Glutamatergic neuron (in vitro differentiated cells): ENCODE results near the gene N4BP2. TPM values are rescaled to one million over a fixed set of nuclear protein-coding genes. Genes with fewer than 3 reads are reported as not detected.
"Not testable (repeated sequence)": the region's sequence is repeated elsewhere in the genome, so short reads cannot be mapped to it uniquely, and the experiment has no call there.

Experiments
- DNase-seq: peaks from one replicate; pipeline ENCODE4 v3.0.0; 2022
- H3K27ac Mint-ChIP-seq: one replicate; pipeline ENCODE4 v1.8.0; 2020; ENCODE audit warnings: mild to moderate bottlenecking, mixed read lengths, inconsistent platforms; ENCODE audit not compliant: unreplicated experiment
- H3K27me3 Mint-ChIP-seq: one replicate; pipeline ENCODE4 v1.8.0; 2020; ENCODE audit warnings: mild to moderate bottlenecking, moderate library complexity, mixed read lengths, inconsistent platforms; ENCODE audit not compliant: unreplicated experiment
- H3K36me3 Mint-ChIP-seq: one replicate; pipeline ENCODE4 v1.8.0; 2020; ENCODE audit warnings: mild to moderate bottlenecking, mixed read lengths, inconsistent platforms; ENCODE audit not compliant: unreplicated experiment
- H3K4me1 Mint-ChIP-seq: one replicate; pipeline ENCODE4 v1.8.0; 2020; ENCODE audit warnings: mild to moderate bottlenecking, low read depth, mixed read lengths, inconsistent platforms; ENCODE audit not compliant: unreplicated experiment
- H3K4me3 Mint-ChIP-seq: one replicate; pipeline ENCODE4 v1.8.0; 2020; ENCODE audit warnings: mild to moderate bottlenecking, mixed read lengths, inconsistent platforms; ENCODE audit not compliant: unreplicated experiment
- H3K9me3 Mint-ChIP-seq: one replicate; pipeline ENCODE4 v1.8.0; 2020; ENCODE audit warnings: mild to moderate bottlenecking, moderate library complexity, mixed read lengths, inconsistent platforms; ENCODE audit not compliant: unreplicated experiment
- total RNA-seq: library from RNA; stranded (reverse); fragmentation: NEBNext Ultra II Directional; extraction: Animal tissue kit (Norgen Biotek cat#: 25700); gene quantifications from one replicate; pipeline ENCODE4 v1.2.1, GENCODE V29; 2021; ENCODE audit not compliant: unreplicated experiment
- TF ChIP-seq, protein P1 (sequence below): fragments of 200-600 bp; sonication (generic); IDR thresholded peaks from one replicate; pipeline ENCODE4 v1.5.0; 2021; ENCODE audit not compliant: partially characterized antibody, unreplicated experiment

N4BP2 gene
- total RNA-seq, 1 donor from 2014 or later = 9.7 TPM

DNA sequence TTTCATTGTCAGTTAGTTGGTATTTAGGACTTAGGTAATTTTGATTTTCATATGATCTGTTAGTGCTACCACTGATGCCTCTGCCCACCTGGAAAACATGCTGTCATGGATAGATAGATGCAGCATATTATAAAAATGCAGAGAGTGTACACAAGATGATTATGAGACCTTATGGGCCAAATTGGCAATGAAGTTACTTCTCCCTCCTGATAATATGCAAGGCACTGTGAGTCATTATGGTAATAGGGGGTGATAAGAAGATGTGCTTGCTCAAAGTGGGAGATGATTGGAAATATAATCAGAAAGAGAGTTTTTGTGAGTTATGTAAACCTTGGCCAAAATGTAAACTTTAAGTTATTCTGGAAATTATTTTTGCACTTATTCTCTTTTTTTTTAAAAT, 83.5 kb downstream of the N4BP2 start:
- TF ChIP-seq, protein P1, sequence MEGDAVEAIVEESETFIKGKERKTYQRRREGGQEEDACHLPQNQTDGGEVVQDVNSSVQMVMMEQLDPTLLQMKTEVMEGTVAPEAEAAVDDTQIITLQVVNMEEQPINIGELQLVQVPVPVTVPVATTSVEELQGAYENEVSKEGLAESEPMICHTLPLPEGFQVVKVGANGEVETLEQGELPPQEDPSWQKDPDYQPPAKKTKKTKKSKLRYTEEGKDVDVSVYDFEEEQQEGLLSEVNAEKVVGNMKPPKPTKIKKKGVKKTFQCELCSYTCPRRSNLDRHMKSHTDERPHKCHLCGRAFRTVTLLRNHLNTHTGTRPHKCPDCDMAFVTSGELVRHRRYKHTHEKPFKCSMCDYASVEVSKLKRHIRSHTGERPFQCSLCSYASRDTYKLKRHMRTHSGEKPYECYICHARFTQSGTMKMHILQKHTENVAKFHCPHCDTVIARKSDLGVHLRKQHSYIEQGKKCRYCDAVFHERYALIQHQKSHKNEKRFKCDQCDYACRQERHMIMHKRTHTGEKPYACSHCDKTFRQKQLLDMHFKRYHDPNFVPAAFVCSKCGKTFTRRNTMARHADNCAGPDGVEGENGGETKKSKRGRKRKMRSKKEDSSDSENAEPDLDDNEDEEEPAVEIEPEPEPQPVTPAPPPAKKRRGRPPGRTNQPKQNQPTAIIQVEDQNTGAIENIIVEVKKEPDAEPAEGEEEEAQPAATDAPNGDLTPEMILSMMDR = no peak
- DNase-seq = no peak
- Mint-ChIP-seq H3K4me3 (peak overlapping the region; percentile 21), H3K27ac (peak overlapping the region; percentile 91), H3K9me3 (peaks cover 9% of the 10 kb centered on the region), H3K27me3 (no peaks in the 10 kb centered on the region), H3K36me3 (peaks cover 26% of the 10 kb centered on the region), H3K4me1 (peaks cover 3% of the 10 kb centered on the region)

GRCh38 chr4:40140597-40140996, 83.9 kb downstream of the N4BP2 start:
- H3K27me3 Mint-ChIP-seq, H3K9me3 Mint-ChIP-seq, H3K4me1 Mint-ChIP-seq, H3K27ac Mint-ChIP-seq, DNase-seq, H3K4me3 Mint-ChIP-seq: not testable (repeated sequence)
- H3K36me3 Mint-ChIP-seq = peaks cover 24% of the 10 kb centered on the region

GRCh38 chr4:40143926-40144508, 87.4 kb downstream of the N4BP2 start:
- H3K27me3 Mint-ChIP-seq = peaks cover 2% of the 10 kb centered on the region
- peaks cover 3% of the 10 kb centered on the region for H3K4me1 Mint-ChIP-seq
- peaks cover 16% of the 10 kb centered on the region for H3K9me3 Mint-ChIP-seq
- TF ChIP-seq, protein P1 = no peak
- H3K36me3 Mint-ChIP-seq = peaks cover 21% of the 10 kb centered on the region
- no peak overlapping the region for H3K27ac Mint-ChIP-seq
- no peak for DNase-seq
- no peak overlapping the region for H3K4me3 Mint-ChIP-seq

- Mint-ChIP-seq H3K36me3 (peaks cover 24% of the 10 kb centered on the region), H3K9me3 (peaks cover 19% of the 10 kb centered on the region), H3K27me3 (peaks cover 2% of the 10 kb centered on the region), H3K4me3 (no peak overlapping the region), H3K4me1 (peaks cover 3% of the 10 kb centered on the region), H3K27ac (no peak overlapping the region)
- TF ChIP-seq, protein P1 = no peak
- no peak for DNase-seq
Measured at GRCh38 chr4:40144716-40145115, 88.1 kb downstream of the N4BP2 start.

GRCh38 chr4:40147490-40147889, 90.8 kb downstream of the N4BP2 start:
- not testable (repeated sequence) for H3K27me3 Mint-ChIP-seq, H3K4me3 Mint-ChIP-seq, H3K27ac Mint-ChIP-seq, DNase-seq, H3K4me1 Mint-ChIP-seq
- Mint-ChIP-seq H3K9me3 (peaks cover 12% of the 10 kb centered on the region), H3K36me3 (peaks cover 17% of the 10 kb centered on the region)

DNA sequence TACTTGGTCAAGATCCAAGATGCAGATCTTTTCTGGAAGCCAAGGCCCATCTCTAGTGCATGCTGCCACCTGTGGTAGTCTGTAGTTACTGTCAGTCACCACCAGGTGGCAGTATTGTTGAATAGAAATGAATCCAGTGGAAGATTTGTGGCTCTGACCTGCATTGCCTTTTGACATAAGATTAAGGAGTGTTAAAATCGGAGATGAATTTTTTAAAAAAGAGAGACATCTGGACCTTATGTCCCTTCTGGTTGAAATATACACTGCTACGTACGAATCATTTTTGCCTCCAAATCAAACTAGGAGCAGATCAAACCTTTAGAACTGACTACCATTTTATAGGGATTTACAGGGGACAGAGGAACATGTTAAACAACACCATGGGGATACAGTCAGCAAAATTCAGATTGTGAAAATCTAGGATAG, 93.3 kb downstream of the N4BP2 start:
- no peak overlapping the region for H3K27ac Mint-ChIP-seq
- peaks cover 2% of the 10 kb centered on the region for H3K27me3 Mint-ChIP-seq
- H3K4me1 Mint-ChIP-seq = no peaks in the 10 kb centered on the region
- peaks cover 11% of the 10 kb centered on the region for H3K9me3 Mint-ChIP-seq
- no peak overlapping the region for H3K4me3 Mint-ChIP-seq
- peak; percentile 36 for DNase-seq
- TF ChIP-seq, protein P1 = peak; percentile 90
- H3K36me3 Mint-ChIP-seq = peaks cover 12% of the 10 kb centered on the region
